ENCODE measurements around the gene ZNF581.

GRCh38 chr19:55621205-55621672 lies 22.2 kb upstream of the ZNF581 start:
- TF ChIP-seq EP300 (IDR thresholded peaks at IDR 0.05): no peak
- TF ChIP-seq CTCF (IDR thresholded peaks at IDR 0.05): no peak
- TF ChIP-seq POLR2AphosphoS5 (IDR thresholded peaks at IDR 0.05): no peak
- no peak for TF ChIP-seq POLR2A (IDR thresholded peaks at IDR 0.05)

Data from gastroesophageal sphincter (tissue), 3 donors.